Neural cell (in vitro differentiated cells): ENCODE data around the gene PDS5A. TPM values are rescaled to one million over a fixed set of nuclear protein-coding genes. Genes with fewer than 3 reads are reported as not detected.
"Not testable (repeated sequence)": the region's sequence is repeated elsewhere in the genome, so short reads cannot be mapped to it uniquely, and the experiment has no call there.

Experiments used
- H2AFZ ChIP-seq: fragments of 200-600, 300-800 bp; sonication (generic), shearing (Covaris generic); 2 replicates; pipeline ENCODE4 v1.6.0; 2014; ENCODE audit warnings: low read depth, mild to moderate bottlenecking, antibody characterized with exemption, low read length, moderate library complexity
- H3F3A ChIP-seq: fragments of 200-600 bp; shearing (Covaris generic); 2 replicates; pipeline ENCODE4 v1.6.1; 2016; ENCODE audit warnings: mild to moderate bottlenecking, moderate library complexity, mixed read lengths, antibody characterized with exemption, low read length; ENCODE audit not compliant: insufficient read depth, poor library complexity, severe bottlenecking
- H3K27ac ChIP-seq: fragments of 200-600, 300-800 bp; sonication (generic), shearing (Covaris generic); 2 replicates; pipeline ENCODE4 v1.5.1; 2014; ENCODE audit warnings: mild to moderate bottlenecking, low read length, moderate library complexity
- H3K27me3 ChIP-seq: fragments of 300-800, 200-600 bp; sonication (generic), shearing (Covaris generic); 2 replicates; pipeline ENCODE4 v1.6.0; 2014; ENCODE audit warnings: mild to moderate bottlenecking, low read depth, low read length, moderate library complexity; ENCODE audit not compliant: insufficient read depth
- H3K36me3 ChIP-seq: fragments of 300-800, 200-600 bp; sonication (generic), shearing (Covaris generic); 2 replicates; pipeline ENCODE4 v1.5.1; 2014; ENCODE audit warnings: mild to moderate bottlenecking, antibody characterized with exemption, low read length, moderate library complexity; ENCODE audit not compliant: insufficient read depth
- H3K4me2 ChIP-seq: fragments of 300-800, 200-600 bp; sonication (generic), shearing (Covaris generic); 2 replicates; pipeline ENCODE4 v1.6.0; 2014; ENCODE audit warnings: mild to moderate bottlenecking, low read length
- H3K4me3 ChIP-seq: fragments of 300-800, 200-600 bp; sonication (generic), shearing (Covaris generic); 2 replicates; pipeline ENCODE4 v1.5.1; 2014; ENCODE audit warnings: mild to moderate bottlenecking, low read length, moderate library complexity
- H3K79me2 ChIP-seq: fragments of 200-600 bp; shearing (Covaris generic); replicated peaks from 2 replicates; pipeline ENCODE4 v1.6.0; 2014; ENCODE audit warnings: mild to moderate bottlenecking, low read length, moderate library complexity; ENCODE audit not compliant: insufficient read depth
- H3K9ac ChIP-seq: fragments of 300-800, 200-600 bp; sonication (generic), shearing (Covaris generic); 2 replicates; pipeline ENCODE4 v1.6.1; 2016; ENCODE audit warnings: mild to moderate bottlenecking, low read length, mixed read lengths
- H3K9me2 ChIP-seq: fragments of 200-600 bp; shearing (Covaris generic); 2 replicates; pipeline ENCODE4 v1.6.1; 2016; ENCODE audit warnings: mild to moderate bottlenecking, low read length, mixed read lengths; ENCODE audit not compliant: insufficient read depth
- H3K9me3 ChIP-seq: fragments of 200-600, 300-800 bp; sonication (generic), shearing (Covaris generic); 2 replicates; pipeline ENCODE4 v1.6.1; 2016; ENCODE audit warnings: mild to moderate bottlenecking, mixed run types, low read length, moderate library complexity, mixed read lengths
- H4K20me1 ChIP-seq: fragments of 200-600 bp; shearing (Covaris generic); 2 replicates; pipeline ENCODE4 v1.6.1; 2016; ENCODE audit warnings: mild to moderate bottlenecking, mixed run types; ENCODE audit not compliant: insufficient read depth
- EP300 ChIP-seq: fragments of 450-650 bp; conservative IDR thresholded peaks from 2 replicates; pipeline ENCODE4 v1.6.1; 2014; ENCODE audit warnings: antibody characterized with exemption, mild to moderate bottlenecking, moderate library complexity; ENCODE audit not compliant: poor library complexity, severe bottlenecking
- EZH2 ChIP-seq: fragments of 200-600, 300-800 bp; shearing (Covaris generic), sonication (generic); IDR thresholded peaks from 2 replicates; pipeline ENCODE4 v1.6.1; 2014; ENCODE audit warnings: antibody characterized with exemption, low read length, borderline replicate concordance, mild to moderate bottlenecking; ENCODE audit not compliant: insufficient read depth, poor library complexity, severe bottlenecking
- MXI1 ChIP-seq: fragments of 450-650 bp; conservative IDR thresholded peaks from 2 replicates; pipeline ENCODE4 v1.6.1; 2014; ENCODE audit warnings: antibody characterized with exemption, mild to moderate bottlenecking; ENCODE audit not compliant: poor library complexity, severe bottlenecking
- POLR2AphosphoS5 ChIP-seq: IDR thresholded peaks from 2 replicates; pipeline ENCODE4 v1.6.1; 2012
- RAD21 ChIP-seq: fragments of 450-650 bp; conservative IDR thresholded peaks from 2 replicates; pipeline ENCODE4 v1.6.1; 2014; ENCODE audit warnings: antibody characterized with exemption, mild to moderate bottlenecking, moderate library complexity
- SMC3 ChIP-seq: fragments of 450-650 bp; conservative IDR thresholded peaks from 2 replicates; pipeline ENCODE4 v1.6.1; 2014; ENCODE audit warnings: antibody characterized with exemption, mild to moderate bottlenecking, moderate library complexity; ENCODE audit not compliant: poor library complexity
- TAF1 ChIP-seq: IDR thresholded peaks from 2 replicates; pipeline ENCODE4 v1.6.1; 2012; ENCODE audit warnings: low read depth
- polyA plus RNA-seq: library from polyadenylated mRNA; depleted of rRNA; stranded (reverse); fragments of >200 nt; gene quantifications from 2 replicates; pipeline ENCODE4 v1.2.3, GENCODE V29; 2014
- TF ChIP-seq, protein P1 (sequence below): fragments of 450-650 bp; IDR thresholded peaks from 2 replicates; pipeline ENCODE4 v1.5.1; 2014; ENCODE audit warnings: antibody characterized with exemption, mild to moderate bottlenecking, moderate library complexity; ENCODE audit not compliant: poor library complexity, severe bottlenecking
- TF ChIP-seq, protein P2 (sequence below): IDR thresholded peaks from 2 replicates; pipeline ENCODE4 v1.6.1; 2012; ENCODE audit warnings: borderline replicate concordance

PDS5A gene
- polyA plus RNA-seq, 1 donor from 2014 or later = 46.3 TPM

DNA sequence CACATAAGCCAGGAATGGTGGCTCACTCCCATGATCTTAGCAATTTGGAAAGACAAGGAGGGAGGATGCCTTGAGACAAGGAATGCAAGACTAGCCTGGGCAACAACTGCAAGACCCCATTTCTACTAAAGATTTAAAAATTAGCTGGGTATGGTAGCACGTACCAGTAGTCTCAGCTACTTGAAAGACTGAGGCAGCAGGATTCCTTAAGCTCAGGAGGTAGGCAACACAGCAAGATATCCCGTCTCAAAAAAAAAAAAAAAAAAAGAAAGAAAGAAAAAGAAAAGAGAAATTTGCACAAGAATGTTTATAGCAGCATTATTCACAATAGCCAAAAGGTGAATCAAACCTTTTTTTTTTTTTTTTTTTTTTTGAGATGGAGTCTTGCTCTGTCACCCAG lies 29.7 kb downstream of the PDS5A start:
- Histone ChIP-seq H2AFZ (no peak overlapping the region), H3K4me2 (no peak overlapping the region), H4K20me1 (no peaks in the 10 kb centered on the region), H3K79me2 (peaks cover 46% of the 10 kb centered on the region), H3K9me2 (no peaks in the 10 kb centered on the region), H3K9me3 (no peaks in the 10 kb centered on the region), H3K4me3 (no peak overlapping the region), H3K9ac (no peak overlapping the region), H3K36me3 (no peaks in the 10 kb centered on the region), H3K27ac (no peak overlapping the region), H3F3A (no peaks in the 10 kb centered on the region), H3K27me3 (no peaks in the 10 kb centered on the region)
- TF ChIP-seq EP300 (no peak), MXI1 (no peak), TAF1 (no peak), SMC3 (no peak), RAD21 (no peak), POLR2AphosphoS5 (no peak), EZH2 (no peak)
- TF ChIP-seq, protein P1, sequence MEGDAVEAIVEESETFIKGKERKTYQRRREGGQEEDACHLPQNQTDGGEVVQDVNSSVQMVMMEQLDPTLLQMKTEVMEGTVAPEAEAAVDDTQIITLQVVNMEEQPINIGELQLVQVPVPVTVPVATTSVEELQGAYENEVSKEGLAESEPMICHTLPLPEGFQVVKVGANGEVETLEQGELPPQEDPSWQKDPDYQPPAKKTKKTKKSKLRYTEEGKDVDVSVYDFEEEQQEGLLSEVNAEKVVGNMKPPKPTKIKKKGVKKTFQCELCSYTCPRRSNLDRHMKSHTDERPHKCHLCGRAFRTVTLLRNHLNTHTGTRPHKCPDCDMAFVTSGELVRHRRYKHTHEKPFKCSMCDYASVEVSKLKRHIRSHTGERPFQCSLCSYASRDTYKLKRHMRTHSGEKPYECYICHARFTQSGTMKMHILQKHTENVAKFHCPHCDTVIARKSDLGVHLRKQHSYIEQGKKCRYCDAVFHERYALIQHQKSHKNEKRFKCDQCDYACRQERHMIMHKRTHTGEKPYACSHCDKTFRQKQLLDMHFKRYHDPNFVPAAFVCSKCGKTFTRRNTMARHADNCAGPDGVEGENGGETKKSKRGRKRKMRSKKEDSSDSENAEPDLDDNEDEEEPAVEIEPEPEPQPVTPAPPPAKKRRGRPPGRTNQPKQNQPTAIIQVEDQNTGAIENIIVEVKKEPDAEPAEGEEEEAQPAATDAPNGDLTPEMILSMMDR = no peak
- TF ChIP-seq, protein P2, sequence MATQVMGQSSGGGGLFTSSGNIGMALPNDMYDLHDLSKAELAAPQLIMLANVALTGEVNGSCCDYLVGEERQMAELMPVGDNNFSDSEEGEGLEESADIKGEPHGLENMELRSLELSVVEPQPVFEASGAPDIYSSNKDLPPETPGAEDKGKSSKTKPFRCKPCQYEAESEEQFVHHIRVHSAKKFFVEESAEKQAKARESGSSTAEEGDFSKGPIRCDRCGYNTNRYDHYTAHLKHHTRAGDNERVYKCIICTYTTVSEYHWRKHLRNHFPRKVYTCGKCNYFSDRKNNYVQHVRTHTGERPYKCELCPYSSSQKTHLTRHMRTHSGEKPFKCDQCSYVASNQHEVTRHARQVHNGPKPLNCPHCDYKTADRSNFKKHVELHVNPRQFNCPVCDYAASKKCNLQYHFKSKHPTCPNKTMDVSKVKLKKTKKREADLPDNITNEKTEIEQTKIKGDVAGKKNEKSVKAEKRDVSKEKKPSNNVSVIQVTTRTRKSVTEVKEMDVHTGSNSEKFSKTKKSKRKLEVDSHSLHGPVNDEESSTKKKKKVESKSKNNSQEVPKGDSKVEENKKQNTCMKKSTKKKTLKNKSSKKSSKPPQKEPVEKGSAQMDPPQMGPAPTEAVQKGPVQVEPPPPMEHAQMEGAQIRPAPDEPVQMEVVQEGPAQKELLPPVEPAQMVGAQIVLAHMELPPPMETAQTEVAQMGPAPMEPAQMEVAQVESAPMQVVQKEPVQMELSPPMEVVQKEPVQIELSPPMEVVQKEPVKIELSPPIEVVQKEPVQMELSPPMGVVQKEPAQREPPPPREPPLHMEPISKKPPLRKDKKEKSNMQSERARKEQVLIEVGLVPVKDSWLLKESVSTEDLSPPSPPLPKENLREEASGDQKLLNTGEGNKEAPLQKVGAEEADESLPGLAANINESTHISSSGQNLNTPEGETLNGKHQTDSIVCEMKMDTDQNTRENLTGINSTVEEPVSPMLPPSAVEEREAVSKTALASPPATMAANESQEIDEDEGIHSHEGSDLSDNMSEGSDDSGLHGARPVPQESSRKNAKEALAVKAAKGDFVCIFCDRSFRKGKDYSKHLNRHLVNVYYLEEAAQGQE = no peak

- Histone ChIP-seq H3F3A (no peaks in the 10 kb centered on the region), H3K27ac (no peak overlapping the region), H3K9ac (no peak overlapping the region), H3K79me2 (peaks cover 48% of the 10 kb centered on the region), H3K36me3 (no peaks in the 10 kb centered on the region), H3K27me3 (no peaks in the 10 kb centered on the region), H2AFZ (no peak overlapping the region), H3K4me3 (no peak overlapping the region), H3K9me2 (no peaks in the 10 kb centered on the region), H3K4me2 (no peak overlapping the region), H4K20me1 (no peaks in the 10 kb centered on the region), H3K9me3 (no peaks in the 10 kb centered on the region)
- no peak for TF ChIP-seq EP300
- TF ChIP-seq RAD21 = no peak
- TF ChIP-seq, protein P1 = no peak
- no peak for TF ChIP-seq MXI1
- TF ChIP-seq EZH2 = no peak
- TF ChIP-seq POLR2AphosphoS5 = no peak
- no peak for TF ChIP-seq SMC3
Observed at GRCh38 chr4:39947417-39947816, 30.3 kb downstream of the PDS5A start.

DNA sequence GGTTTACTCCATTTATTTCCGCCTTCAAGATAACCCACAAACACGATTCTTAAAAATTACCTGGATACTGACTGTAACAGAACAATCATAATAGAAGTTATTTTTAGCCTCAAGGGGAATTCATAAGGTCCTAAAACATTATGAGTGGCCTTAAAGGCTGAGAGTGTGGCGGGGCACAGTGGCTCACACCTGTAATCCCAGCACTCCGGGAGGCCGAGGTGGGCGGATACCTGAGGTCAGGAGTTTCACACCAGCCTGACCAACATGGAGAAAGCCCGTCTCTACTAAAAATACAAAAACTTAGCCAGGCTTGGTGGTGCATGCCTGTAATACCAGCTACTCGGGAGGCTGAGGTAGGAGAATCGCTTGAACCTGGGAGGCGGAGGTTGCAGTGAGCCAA lies 33.5 kb downstream of the PDS5A start:
- H3K9me2 ChIP-seq, H4K20me1 ChIP-seq, H3K9ac ChIP-seq, H3K4me2 ChIP-seq, H3K27ac ChIP-seq, H3F3A ChIP-seq, H3K27me3 ChIP-seq, H3K36me3 ChIP-seq, H3K9me3 ChIP-seq, H2AFZ ChIP-seq, H3K4me3 ChIP-seq: not testable (repeated sequence)
- H3K79me2 ChIP-seq = peaks cover 50% of the 10 kb centered on the region
